HepG2 (cell line): ENCODE measurements around the gene SMLR1. TPM values are rescaled to one million over a fixed set of nuclear protein-coding genes. Genes with fewer than 3 reads are reported as not detected.

ENCODE experiments used
- ASH2L ChIP-seq: fragments of 300-600, 200-600 bp; sonication (generic); IDR thresholded peaks from 2 replicates; pipeline ENCODE4 v1.7.0; 2017; ENCODE audit warnings: low read depth, mild to moderate bottlenecking, moderate library complexity, mixed read lengths, low read length; ENCODE audit not compliant: insufficient read length
- CTCF ChIP-seq: sonication (generic); formaldehyde crosslinking; IDR thresholded peaks from 2 replicates; pipeline ENCODE4 v1.5.0; 2020; ENCODE audit warnings: mild to moderate bottlenecking, missing genetic modification reagents, moderate library complexity
- GPN1 ChIP-seq: sonication (generic); formaldehyde crosslinking; IDR thresholded peaks from 2 replicates; pipeline ENCODE4 v1.5.1; 2020; ENCODE audit warnings: missing genetic modification reagents, borderline replicate concordance
- KLF11 ChIP-seq: IDR thresholded peaks from 2 replicates; pipeline ENCODE4 v1.6.1; 2016; ENCODE audit warnings: missing compliant biosample characterization
- NCOA5 ChIP-seq: sonication (generic); formaldehyde crosslinking; IDR thresholded peaks from 2 replicates; pipeline ENCODE4 v1.4.0; 2020; ENCODE audit warnings: missing genetic modification reagents
- NONO ChIP-seq, 2 experiments: fragments of 450-650 bp in 1 of 2; sonication (generic) in 1 of 2; formaldehyde crosslinking in 1 of 2; IDR thresholded peaks in 1 of 2; conservative IDR thresholded peaks in 1 of 2; 2 replicates each; pipeline versions ENCODE4 v1.6.1 to v1.8.0; 2017 to 2022; ENCODE audit warnings: mild to moderate bottlenecking in 1 of 2, missing genetic modification reagents in 1 of 2, moderate library complexity in 1 of 2
- ONECUT2 ChIP-seq: sonication (generic); formaldehyde crosslinking; IDR thresholded peaks from 2 replicates; pipeline ENCODE4 v1.4.0; 2020; ENCODE audit warnings: missing genetic modification reagents
- PRPF4 ChIP-seq: fragments of 200-400 bp; formaldehyde crosslinking; IDR thresholded peaks from 2 replicates; pipeline ENCODE4 v1.6.1; 2016; ENCODE audit warnings: low read length, low read depth; ENCODE audit not compliant: poor library complexity, severe bottlenecking
- REPIN1 ChIP-seq: sonication (generic); formaldehyde crosslinking; IDR thresholded peaks from 2 replicates; pipeline ENCODE4 v1.8.0; 2022; ENCODE audit warnings: missing genetic modification reagents, low read depth, mild to moderate bottlenecking, borderline replicate concordance
- SAP130 ChIP-seq: IDR thresholded peaks from 2 replicates; pipeline ENCODE4 v1.6.1; 2016; ENCODE audit warnings: low read depth
- STAT5B ChIP-seq: sonication (generic); formaldehyde crosslinking; IDR thresholded peaks from 2 replicates; pipeline ENCODE4 v1.4.0; 2020; ENCODE audit warnings: missing genetic modification reagents
- TBL1XR1 ChIP-seq: fragments of 150-350 bp; IDR thresholded peaks from 2 replicates; pipeline ENCODE4 v1.6.1; 2014; ENCODE audit warnings: borderline replicate concordance, low read length; ENCODE audit not compliant: partially characterized antibody
- ZKSCAN5 ChIP-seq: sonication (generic); formaldehyde crosslinking; IDR thresholded peaks from 2 replicates; pipeline ENCODE4 v1.5.1; 2020; ENCODE audit warnings: mild to moderate bottlenecking, missing genetic modification reagents
- ZNF234 ChIP-seq: sonication (generic); formaldehyde crosslinking; conservative IDR thresholded peaks from 2 replicates; pipeline ENCODE4 v1.5.1; 2020; ENCODE audit warnings: mild to moderate bottlenecking, missing genetic modification reagents
- ZNF276 ChIP-seq: sonication (generic); formaldehyde crosslinking; IDR thresholded peaks from 2 replicates; pipeline ENCODE4 v1.4.0; 2020; ENCODE audit warnings: mild to moderate bottlenecking, low read depth, missing genetic modification reagents
- ZNF619 ChIP-seq: sonication (generic); formaldehyde crosslinking; IDR thresholded peaks from 2 replicates; pipeline ENCODE4 v1.4.0; 2020; ENCODE audit warnings: mild to moderate bottlenecking, missing genetic modification reagents
- ZNF639 ChIP-seq: conservative IDR thresholded peaks from 2 replicates; pipeline ENCODE4 v1.6.1; 2018; ENCODE audit warnings: missing genetic modification reagents
- ZNF850 ChIP-seq: sonication (generic); formaldehyde crosslinking; conservative IDR thresholded peaks from 2 replicates; pipeline ENCODE4 v1.9.0; 2021; ENCODE audit warnings: mild to moderate bottlenecking, missing genetic modification reagents
- ZSCAN31 ChIP-seq: sonication (generic); formaldehyde crosslinking; IDR thresholded peaks from 2 replicates; pipeline ENCODE4 v1.5.0; 2020; ENCODE audit warnings: low read depth, mild to moderate bottlenecking, missing genetic modification reagents
- polyA plus RNA-seq, 8 experiments: library from polyadenylated mRNA; depleted of rRNA in 3 of 8; stranded (reverse) in 7 of 8; unstranded in 1 of 8; fragments of >200 nt; fragmentation: Illumina TruSeq in 4 of 8; extraction: Trizol in 4 of 8; gene quantifications; 2 replicates each; pipeline versions ENCODE4 v1.2.1 to v1.2.3, GENCODE V29; 2011 to 2016; ENCODE audit warnings: low read depth in 4 of 8, missing spikeins in 1 of 8, mixed read lengths in 1 of 8; ENCODE audit not compliant: insufficient read depth in 1 of 8
- total RNA-seq, 5 experiments: library from RNA; depleted of rRNA; stranded (reverse); fragments of >200 nt; fragmentation: Illumina TruSeq; extraction: Trizol; gene quantifications; 2 replicates each; pipeline ENCODE4 v1.2.3, GENCODE V29; 2016; ENCODE audit warnings: low read depth in 1 of 5

SMLR1 gene
- total and polyA plus RNA-seq, 2 of the 13 experiments (the other 11 are each of a cell fraction or from before 2014, with no cell fraction given), result 41.8 to 104 TPM

- TF ChIP-seq ONECUT2 (CRISPR knock-in tag) (peak; percentile 7; the same call in 1 of the 2 replicates), GPN1 (CRISPR knock-in tag) (no peak), ZNF850 (CRISPR knock-in tag) (no peak), ZSCAN31 (CRISPR knock-in tag) (peak; percentile 67; the same call in 1 of the 2 replicates), REPIN1 (peak; percentile 70), NONO (IDR thresholded peaks at IDR 0.05) (no peak), NONO (CRISPR knock-in tag; conservative IDR thresholded peaks at IDR 0.05) (0 out of 2 replicates have a peak, but pooled peaks have one; percentile 16), KLF11 (CRISPR knock-in tag) (peak; percentile 7; the same call in 1 of the 2 replicates), NCOA5 (CRISPR knock-in tag) (no peak), ZNF276 (CRISPR knock-in tag) (0 out of 2 replicates have a peak, but pooled peaks have one; percentile 31), ZNF234 (CRISPR knock-in tag) (peak; percentile 83), ZNF639 (CRISPR knock-in tag) (0 out of 2 replicates have a peak, but pooled peaks have one; percentile 75), ASH2L (peak; percentile 59), CTCF (CRISPR knock-in tag) (peak; percentile 42), SAP130 (CRISPR knock-in tag) (peak; percentile 84), TBL1XR1 (no peak), ZKSCAN5 (CRISPR knock-in tag) (0 out of 2 replicates have a peak, but pooled peaks have one; percentile 23), STAT5B (CRISPR knock-in tag) (no peak), PRPF4 (no peak), ZNF619 (CRISPR knock-in tag) (no peak; the same call in 1 of the 2 replicates)
Observed at GRCh38 chr6:130827247-130828149, at the start of gene SMLR1 (continued).
